Stimulated activated CD8-positive, alpha-beta memory T cell treated with anti-CD3 and anti-CD28 coated beads, Interleukin-12 subunit alpha, Interleukin-12 subunit beta, amount 100 ng/mL, for 24 hours (primary cell): ENCODE results near the gene SLC40A1.

Source experiments
- DNase-seq: peaks from one replicate; pipeline ENCODE4 v3.0.0-alpha.2; 2020; ENCODE audit errors: extremely low read depth

The SLC40A1 gene

GRCh38 chr2:189540551-189540950 lies 40.0 kb downstream of the SLC40A1 start:
- no peak for DNase-seq

DNA sequence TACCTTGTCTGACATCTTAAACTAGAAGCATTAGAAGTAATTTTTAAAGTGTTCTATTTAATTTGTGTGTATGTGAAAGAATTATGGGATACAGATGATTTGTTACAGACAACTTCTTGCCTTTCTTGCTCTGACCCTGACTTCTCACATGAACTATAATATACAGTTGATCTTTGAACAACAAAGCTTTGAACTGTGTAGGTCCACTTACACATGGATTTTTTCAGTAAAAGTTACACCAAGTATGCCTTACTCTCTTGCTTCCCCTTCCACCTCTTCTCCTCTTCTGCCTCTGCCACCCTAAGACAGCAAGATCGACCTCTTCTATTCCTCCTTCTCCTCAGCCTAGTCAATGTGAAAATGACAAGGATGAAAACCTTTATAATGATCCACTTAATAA lies 42.2 kb downstream of the SLC40A1 start:
- DNase-seq = no peak

DNA sequence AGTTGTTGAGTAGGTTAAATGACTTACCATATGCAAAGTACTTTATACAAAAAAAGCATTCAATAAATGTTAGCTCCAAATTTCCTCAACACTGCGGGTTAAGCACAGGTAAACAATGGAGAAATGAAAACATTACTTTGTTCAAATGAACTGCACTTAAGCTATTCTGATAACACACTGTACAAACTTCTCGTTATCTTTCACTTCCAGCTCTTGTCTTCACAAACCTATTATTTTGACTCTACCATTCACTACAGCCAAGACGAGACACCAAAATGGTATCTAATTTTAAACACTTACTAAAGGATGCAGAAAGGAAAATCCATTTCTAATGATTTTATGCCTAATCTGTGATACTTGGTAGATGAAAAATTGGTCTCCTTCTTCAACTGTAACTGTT lies 43.8 kb downstream of the SLC40A1 start:
- DNase-seq = no peak

- DNase-seq = no peak
Measured at GRCh38 chr2:189534854-189535832, 45.4 kb downstream of the SLC40A1 start.

DNA sequence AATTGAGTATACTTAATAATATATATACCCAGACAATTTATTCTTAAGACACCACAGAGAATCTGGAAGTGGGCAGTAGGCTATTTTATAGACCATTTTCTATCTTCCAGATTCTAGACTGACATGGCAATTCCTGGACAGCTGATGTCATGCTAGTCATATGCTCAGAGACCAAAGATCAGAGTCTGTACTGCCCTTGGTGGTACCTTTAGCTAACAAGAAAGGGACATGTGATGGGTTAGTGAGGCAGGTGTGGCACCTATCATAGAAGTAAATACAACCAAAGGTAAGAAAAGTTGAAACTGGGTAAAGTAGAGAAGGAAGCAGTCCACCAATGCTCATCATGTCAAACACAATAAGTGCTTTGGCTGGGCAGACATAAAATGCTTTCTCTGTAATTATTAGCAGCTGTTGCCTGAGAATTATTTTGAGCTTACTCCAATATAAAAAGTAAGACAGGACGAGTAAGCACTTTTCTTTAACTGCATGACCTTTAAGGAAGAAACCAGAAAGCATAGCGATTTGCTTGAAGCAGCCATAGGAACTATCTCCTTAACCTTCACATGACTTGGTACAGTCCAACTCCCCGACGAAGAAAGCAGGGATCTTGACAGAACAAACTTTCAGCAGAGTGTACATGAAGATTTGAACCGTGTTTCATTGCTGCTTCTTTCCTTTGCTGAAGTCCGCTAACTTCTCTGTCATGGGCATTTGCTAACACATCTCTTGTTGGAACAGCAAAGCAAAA lies 47.1 kb downstream of the SLC40A1 start:
- DNase-seq = no peak

DNA sequence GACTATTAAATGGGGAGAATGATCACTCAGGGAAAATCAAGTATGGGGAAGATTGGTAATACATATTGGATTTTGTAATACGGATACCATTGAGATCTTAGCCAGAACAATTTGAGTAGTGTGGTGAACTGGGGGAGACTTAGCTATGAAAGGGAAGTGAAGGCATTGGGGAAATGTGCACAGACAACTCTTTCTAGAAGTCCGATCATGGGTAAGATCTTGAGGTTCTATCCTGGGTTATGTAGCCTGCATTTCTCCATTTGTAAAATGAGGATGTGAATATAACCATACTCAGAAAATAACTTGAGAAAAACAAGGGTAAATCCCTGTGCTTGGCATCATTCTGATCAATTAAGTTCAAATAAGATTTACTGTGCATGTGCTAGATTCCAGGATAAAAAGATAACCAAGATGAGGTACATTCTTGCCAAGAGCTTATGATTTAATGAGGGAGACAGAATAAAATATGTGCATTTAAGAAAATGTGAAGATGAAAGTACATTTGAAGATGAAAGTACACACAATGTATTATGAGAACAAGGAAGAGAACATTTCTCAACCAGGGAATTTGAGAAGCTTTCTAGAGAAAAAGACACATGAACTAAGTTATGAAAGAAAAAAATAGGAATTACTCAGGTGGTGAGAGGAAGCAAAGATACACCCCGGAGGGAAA lies 49.5 kb downstream of the SLC40A1 start:
- DNase-seq = no peak

DNA sequence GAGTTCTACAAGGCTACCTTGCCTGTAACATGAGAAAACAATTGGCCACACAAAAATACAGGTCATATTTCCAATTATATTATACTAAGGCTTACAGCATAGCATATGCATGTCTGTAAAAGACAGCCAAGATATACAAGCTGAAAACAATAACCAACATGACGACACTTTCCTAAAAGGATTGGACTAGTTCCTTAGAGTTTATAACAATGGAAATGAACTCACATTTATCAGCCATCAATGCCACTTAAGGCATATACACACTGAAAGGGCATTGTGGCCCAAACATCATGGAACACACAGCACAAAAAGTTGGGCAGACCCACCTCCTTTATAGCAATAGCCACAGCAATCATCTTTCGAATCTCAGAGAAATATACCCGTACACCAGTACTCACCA lies 52.0 kb downstream of the SLC40A1 start:
- DNase-seq = no peak

DNA sequence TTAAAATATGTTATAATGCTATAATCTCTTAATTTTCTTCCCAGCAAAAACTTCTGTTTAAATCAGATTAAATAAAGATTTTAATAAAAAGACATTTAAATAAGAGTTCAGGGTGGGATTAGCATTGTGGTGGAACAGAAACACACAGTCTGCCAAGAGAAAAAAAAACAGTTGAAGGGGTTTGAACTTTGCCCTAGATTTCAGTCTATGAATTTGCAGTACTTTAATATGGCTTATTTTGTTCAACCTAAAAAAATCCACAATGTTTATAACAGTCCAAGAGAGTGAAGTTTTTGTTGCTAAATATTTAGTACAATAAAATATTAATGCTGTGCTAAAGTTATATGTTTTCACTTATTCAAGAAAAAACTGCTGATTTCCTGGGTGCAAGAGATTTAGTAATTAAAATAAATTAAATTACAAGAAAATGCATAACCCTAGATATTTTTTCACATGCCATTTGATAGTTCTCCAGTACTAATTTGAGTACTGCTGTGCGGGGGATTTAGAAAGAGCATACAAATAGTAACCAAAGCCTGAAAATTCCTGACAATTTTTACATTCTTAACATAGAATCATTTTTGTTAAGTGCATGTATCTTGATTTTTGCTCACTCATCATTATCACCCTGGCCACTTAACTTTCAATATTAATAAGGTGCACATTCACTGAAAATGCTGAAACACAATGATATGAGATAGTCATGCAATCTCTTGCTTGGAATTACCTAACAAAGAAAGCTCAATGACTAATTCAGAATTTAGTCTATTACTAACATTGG lies 52.6 kb downstream of the SLC40A1 start:
- DNase-seq = no peak

- DNase-seq = no peak
Measured at GRCh38 chr2:189527041-189527750, 53.4 kb downstream of the SLC40A1 start.

DNA sequence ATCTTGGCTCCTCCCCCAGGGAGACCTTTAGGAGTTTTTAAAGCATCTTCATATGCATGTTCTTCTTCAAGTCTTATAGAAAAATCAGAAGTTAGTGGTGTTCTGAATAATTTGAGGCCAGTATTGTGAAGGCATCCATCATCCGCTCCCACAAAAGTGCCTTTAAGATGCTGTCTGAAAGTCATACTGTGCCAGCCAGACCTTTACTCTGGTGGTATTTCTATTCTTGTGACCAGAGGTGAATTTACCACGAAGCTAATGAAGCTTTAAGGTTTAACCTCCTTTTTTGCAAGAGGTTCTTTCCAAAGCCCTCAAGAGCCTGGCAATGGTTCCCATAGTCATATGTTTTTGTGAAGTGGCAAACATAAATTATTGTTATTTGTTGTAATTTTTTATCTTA lies 54.3 kb downstream of the SLC40A1 start:
- no peak for DNase-seq

DNA sequence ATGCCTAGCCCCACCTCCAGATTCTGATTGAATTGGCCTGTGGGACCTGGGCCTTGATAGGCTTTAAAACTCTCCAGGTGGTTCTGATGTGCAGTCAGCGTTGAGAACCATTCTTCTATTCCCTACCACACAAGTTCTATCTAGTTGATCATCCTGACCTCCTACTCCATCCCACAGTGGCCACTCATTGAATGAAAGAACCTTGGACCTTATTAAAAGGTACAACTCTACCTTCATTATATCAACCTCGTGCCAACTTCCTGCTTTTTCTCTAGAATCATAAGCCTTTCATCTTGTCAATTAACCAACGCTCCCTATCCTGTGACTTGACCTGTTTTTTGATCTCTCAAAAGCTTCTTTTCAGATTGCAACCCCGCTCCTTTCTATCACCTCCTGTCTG lies 55.8 kb downstream of the SLC40A1 start:
- no peak for DNase-seq

- DNase-seq = no peak
Measured at GRCh38 chr2:189522435-189523151, 58.0 kb downstream of the SLC40A1 start.

DNA sequence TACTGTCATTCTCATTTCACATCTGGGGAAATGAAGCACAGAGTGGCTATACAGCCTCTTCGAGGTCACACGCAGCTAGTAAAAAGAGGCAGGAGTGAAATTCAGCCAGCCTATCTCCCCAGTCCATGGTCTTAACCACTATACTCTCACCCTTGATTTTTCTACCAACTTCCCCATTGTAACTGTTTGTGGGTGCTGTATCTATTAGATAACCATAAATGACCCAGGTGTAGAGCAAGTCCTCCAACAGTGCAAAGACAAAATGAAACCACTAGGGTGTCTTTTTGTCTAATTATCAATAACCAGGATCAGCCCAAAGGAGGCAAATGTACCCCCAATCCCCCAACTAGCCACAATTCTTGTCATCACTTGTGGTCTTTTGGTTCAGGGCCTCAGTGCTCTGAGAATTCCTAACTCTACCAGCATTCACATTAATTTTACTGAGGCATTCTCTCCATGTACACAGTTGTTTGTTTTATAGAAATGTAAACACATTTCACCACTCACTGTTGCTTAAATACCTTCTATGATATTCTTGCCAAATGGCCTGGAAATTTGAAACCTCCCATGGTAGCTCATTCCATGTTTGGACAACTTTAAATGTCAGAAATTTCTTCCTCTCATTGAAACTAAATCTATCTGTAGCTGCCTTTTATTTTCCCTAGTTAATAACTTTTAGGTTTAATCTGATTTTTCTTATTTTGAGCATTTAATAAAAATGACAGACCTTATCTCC lies 58.7 kb downstream of the SLC40A1 start:
- DNase-seq = no peak

DNA sequence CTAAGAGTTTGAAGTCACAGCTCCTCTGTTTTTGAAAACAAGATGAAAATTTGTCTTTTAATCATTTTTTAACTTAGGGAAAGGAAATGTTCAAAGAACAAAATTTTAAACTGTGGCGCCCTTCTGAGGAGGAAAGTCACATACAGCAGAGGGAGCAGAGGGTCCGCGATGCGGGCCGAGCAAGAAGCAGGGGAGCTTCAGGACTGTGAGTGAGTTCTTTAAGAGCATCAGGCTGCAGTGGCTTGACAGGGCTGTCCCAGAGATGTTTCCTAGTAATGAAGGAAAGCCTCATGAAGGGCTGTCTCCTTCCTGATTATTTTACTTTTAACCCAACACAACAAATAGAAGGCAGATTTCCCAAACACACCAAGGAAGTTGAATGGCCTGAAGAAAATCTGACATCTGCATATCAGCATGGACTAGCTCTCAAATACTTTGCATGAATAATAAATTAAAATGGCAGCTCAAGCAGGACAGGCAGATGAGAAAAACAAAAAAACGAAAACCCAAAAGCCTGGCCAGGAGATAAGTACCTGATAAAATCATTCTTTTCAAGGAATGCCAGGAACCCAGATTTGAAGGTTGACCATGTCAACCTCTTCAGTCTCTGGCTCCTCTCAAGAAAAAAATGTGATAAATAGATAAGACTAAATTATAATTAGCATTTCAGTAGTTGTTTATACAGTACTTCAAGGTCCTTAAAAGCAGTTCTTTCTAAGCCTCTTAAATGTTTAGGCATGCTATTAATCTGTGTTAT lies 60.8 kb downstream of the SLC40A1 start:
- DNase-seq = no peak

DNA sequence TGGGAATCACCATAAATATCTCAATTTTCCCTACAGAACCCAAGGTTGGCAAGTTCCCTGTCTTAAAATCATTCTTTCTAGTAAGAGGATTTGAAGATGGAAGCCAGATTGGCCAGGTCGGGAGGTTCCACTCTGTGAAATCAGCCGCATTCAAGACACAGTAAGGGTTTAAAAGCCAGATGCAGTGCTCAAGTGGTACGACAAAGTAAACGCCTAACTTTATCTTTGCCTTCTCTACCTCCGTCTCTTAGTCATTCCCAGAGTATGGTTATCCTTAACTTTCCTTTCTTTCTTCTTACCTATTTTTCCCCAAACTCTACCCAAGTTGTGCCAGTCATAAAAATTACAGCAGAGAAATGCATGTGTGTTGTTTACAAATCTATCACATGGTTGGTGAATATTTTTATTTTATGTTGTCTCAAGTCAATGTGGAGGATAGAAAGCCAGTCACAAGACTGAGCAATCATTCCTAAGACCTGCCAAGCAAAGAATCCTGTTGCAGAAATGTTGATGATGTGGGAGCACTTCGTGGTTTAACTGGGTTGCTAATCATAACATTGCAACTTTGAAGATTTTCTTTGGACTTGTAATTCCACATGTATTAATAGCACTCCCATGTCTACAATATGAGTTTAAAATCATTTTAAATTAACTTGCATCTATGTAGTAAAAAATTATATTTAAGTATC lies 62.6 kb downstream of the SLC40A1 start:
- no peak for DNase-seq

GRCh38 chr2:189516546-189516945 lies 64.0 kb downstream of the SLC40A1 start:
- no peak for DNase-seq

GRCh38 chr2:189515264-189515663 lies 65.3 kb downstream of the SLC40A1 start:
- no peak for DNase-seq

DNA sequence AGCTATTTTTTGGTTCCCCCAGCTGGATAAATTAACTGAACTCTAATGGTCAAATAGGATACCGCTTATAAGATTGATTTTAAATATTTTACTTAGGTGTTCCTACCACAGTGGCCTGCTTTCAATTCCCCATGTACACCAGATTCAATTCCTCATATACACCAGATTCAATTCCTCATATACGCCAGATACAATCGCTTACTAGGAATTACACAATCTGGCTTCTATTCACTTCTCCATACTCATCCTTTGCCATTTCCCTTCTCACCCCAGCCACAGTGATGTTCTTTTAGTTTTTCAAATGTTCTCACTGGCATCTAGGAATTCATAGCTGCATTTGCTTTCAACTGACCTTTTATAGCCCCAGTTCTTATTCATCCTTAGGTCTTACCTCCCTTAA lies 66.5 kb downstream of the SLC40A1 start:
- DNase-seq = no peak
